HG02763 (cell line): Measurements from ENCODE around the gene HRH4.

Experiments
- ATAC-seq: cut with Tn5 transposase; IDR thresholded peaks from one replicate; pipeline ENCODE4 v1.9.1; 2021; ENCODE audit warnings: mild to moderate bottlenecking, moderate library complexity; ENCODE audit not compliant: unreplicated experiment

The HRH4 gene

DNA sequence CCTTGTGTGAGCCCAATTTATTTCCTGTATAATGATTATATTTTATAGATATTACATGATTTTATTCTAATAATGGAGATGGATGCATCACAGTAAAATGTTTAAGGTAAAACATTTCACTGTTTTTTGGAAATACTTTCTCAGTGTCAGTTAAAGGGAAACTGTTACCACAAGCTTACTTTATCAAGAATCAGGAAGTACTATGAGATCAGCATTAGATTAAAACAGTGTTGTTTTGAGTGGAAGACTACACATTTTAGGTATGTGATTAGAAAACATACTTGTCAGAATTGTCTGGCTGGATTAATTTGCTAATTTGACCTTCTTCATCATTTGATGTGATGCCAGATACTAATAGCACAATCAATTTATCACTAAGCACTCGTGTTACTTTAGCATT is at the start of gene HRH4:
HRH4 (plus strand) TSS at position 250 of the 400 bp plus-strand sequence; CDS start at position 342, 92 bp downstream.
- no peak for ATAC-seq

GRCh38 chr18:24413148-24413547 is 47.3 kb upstream of the HRH4 start:
- no peak for ATAC-seq

GRCh38 chr18:24414349-24415003 is 46.0 kb upstream of the HRH4 start:
- no peak for ATAC-seq

DNA sequence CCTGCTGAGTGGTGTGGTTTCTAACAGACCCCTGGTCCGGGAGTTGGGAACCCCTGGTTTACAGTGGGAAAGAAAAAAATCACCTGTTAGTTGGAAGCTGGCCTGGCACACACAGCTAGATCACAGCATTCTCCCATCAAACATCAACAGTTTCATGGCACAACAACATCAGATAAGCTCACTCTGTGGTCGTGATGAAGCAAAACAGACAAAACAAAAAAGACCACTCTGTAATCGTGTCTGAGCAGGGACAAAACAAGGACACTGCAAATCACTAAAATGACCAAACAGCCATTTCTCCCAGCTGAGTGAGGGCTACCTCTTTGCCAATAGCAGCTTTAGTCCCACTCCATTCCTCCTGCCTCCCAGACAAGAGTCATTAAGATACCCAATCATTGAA is 43.0 kb upstream of the HRH4 start:
- no peak for ATAC-seq

GRCh38 chr18:24420551-24420950 is 39.9 kb upstream of the HRH4 start:
- no peak for ATAC-seq

DNA sequence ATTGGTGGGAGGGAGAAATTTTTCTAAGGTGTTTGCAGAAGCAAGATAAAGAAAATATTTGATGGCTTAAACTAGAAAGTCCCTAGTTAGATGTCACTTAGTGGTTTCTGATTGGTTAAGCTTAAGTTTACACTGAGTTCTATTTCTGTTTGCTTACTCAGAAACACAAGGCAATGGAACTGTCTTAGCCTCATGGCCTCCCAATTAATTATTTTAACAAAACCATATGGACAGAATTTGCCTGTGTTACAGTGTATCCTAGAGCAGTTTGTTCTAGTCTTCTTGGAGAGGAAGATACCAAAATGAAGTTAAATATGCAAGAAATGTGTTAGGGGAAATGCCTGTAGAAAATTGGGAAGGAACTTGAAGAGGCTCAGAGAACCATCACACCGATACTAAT is 38.6 kb upstream of the HRH4 start:
- ATAC-seq, result no peak

DNA sequence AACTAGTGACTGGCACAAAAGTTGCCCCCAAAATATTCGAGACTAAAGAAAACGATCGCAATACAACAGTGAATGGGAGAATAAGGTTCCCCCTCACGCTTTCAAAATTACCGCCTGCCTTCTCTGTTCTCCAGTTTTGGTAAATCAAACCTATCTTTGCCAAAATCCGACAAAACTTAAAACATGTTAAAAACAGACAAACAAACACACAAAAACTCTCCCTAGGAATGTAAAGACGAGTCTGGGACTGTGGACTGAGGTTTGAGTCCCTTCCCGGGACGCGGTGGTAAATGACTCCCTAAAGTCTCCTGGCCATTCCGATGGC is 34.4 kb upstream of the HRH4 start:
- ATAC-seq, result no peak

GRCh38 chr18:24426398-24427294 is 33.8 kb upstream of the HRH4 start, which contains the start of gene IMPACT:
Gene IMPACT (plus strand): TSS chr18:24426670. CDS start chr18:24426757, 87 bp downstream.
- peak; percentile 86 for ATAC-seq

GRCh38 chr18:24427484-24427883 is 33.0 kb upstream of the HRH4 start:
- no peak for ATAC-seq

GRCh38 chr18:24428709-24429108 is 31.7 kb upstream of the HRH4 start:
- ATAC-seq, result no peak

DNA sequence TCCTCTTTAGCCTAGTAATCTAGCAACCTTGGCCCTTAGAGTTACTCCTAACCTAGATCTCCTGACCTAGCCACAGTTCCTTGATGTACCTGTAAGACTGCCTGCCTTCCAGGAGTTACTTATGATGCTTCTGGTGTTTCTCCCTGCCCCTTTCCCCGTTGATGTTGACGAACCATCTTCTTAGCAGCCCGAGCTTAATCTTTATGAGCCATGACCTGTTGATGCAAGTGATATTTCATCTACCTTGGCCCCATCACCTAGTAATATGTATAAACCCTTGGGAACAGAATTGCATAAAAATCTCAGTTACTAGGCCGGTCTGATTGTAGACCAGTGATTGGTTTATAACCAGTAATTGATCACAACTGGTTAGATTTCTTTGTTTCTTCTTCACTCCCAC is 31.2 kb upstream of the HRH4 start:
- no peak for ATAC-seq

DNA sequence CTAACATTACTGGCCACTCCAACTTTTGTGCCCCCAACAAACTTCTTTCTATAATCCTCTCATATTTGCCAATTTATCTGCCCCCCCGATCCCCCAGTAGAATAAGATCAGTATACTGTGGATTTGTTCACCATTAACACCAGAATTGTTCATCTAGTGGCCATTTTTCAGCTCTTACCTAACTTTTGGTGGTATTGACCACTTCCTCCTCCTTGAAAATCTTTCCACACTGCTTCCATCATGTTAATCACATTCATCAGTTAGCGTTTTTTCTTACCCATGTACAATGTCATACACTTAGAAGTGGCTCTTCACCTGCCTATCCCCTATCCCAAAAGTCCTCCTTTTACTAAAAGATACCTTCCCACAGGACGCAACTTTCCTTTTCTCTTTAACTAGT is 27.8 kb upstream of the HRH4 start:
- ATAC-seq, result no peak

GRCh38 chr18:24436939-24437338 is 23.5 kb upstream of the HRH4 start:
- no peak for ATAC-seq

DNA sequence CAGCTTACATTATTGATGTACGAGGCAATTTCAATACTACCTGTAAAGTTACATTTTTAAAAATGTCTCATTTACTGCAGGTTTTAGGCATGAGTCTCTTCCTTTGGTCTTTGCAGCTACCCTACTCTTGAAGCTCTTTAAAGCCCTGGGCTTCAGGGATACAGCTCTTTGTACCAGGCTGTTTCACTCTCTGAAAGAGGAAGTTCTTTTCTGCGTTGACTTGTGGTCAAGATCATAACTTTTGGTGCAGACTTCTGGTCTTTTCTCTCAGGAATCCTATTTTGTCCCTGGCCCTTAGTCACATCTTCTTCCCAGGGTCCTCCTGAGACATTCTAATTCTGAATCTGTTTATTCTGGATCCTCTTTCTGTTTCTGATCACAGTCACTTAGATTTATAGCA is 16.6 kb upstream of the HRH4 start:
- ATAC-seq, result peak; percentile 84

DNA sequence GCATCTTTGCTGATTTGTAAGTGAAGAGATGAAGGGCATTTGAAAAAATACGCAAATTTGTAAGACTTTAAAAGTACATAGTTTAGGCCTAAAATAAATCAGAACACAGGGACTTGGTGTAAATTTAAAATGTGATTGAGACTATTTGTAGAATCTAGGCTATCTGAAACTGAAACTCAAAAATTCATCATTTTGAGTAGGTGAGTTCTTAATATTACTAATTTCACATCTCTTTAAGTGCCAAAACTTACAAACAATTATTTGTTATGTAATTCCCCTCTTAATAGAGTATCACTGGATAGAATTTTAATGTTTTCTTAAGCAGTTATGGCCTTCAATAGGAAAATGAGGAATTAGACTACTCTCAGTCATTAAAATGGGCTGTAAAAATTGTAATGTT is 14.0 kb upstream of the HRH4 start:
- no peak for ATAC-seq

DNA sequence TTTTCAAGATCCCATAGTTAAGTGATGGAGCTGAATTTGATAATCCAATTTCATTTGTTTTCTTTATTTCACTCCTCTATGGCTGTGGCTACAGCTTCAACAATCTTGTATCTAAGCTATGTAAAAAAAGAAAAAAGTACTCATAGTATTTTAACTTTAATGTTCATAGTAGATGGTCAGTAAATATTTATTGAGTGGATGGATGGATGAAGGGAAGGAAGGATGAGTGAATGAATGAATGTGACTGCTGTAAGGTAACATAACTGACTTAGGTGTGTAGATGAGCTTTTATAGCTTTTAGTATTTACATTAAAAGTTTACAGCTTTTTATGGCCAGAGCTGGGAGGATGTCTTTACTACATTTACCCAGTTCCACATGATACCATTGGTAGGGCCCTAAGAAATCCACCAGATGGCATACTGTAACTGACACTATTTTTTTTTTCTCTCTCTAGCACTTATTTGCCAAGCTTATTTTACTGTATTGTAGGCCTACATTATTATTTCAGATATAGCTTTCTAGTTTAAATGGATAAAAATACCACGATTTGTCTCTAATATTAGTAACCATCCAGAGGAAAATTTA is 13.4 kb upstream of the HRH4 start:
- no peak for ATAC-seq

GRCh38 chr18:24447961-24448360 is 12.5 kb upstream of the HRH4 start:
- ATAC-seq, result no peak

GRCh38 chr18:24456549-24456948 is 3.9 kb upstream of the HRH4 start:
- peak; percentile 96 for ATAC-seq

DNA sequence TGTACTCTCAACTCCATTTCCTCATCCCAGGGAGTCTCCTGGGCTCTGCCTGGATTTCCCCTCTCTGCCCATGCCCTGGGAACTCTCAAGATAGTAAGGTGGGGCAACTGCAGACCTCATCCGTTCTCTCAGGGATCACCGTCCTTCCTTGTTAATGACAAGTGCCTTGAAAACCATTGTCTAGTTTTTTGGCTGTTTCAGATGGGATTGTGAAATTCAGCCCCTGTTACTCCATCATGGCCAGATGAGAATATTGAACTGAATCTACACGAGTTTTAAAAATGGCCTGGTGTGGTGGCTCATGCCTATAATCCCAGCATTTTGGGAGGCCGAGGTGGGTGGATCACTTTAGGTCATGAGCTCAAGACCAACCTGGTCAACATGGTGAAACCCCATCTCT is 665 bp upstream of the HRH4 start:
- no peak for ATAC-seq

DNA sequence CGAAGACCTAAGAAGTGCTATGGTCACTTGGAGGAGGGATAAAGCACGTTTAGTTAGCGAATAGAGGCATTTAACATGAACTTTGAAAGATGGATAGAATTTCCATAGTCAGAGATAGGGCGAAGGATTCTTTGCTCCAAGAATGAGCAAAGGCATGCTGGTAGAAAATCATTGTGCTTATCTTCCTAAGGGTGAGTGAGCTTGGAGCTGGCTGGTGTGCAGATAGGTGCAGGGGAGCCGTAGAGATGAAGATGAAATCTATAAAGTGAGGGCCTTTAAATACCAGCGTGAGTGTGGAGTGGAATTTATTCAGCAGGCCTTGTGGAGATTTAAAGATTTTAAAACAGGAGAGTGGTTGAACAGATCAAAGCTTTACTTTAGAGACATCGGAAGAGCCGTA is 1.6 kb downstream of the HRH4 start:
- ATAC-seq, result no peak

DNA sequence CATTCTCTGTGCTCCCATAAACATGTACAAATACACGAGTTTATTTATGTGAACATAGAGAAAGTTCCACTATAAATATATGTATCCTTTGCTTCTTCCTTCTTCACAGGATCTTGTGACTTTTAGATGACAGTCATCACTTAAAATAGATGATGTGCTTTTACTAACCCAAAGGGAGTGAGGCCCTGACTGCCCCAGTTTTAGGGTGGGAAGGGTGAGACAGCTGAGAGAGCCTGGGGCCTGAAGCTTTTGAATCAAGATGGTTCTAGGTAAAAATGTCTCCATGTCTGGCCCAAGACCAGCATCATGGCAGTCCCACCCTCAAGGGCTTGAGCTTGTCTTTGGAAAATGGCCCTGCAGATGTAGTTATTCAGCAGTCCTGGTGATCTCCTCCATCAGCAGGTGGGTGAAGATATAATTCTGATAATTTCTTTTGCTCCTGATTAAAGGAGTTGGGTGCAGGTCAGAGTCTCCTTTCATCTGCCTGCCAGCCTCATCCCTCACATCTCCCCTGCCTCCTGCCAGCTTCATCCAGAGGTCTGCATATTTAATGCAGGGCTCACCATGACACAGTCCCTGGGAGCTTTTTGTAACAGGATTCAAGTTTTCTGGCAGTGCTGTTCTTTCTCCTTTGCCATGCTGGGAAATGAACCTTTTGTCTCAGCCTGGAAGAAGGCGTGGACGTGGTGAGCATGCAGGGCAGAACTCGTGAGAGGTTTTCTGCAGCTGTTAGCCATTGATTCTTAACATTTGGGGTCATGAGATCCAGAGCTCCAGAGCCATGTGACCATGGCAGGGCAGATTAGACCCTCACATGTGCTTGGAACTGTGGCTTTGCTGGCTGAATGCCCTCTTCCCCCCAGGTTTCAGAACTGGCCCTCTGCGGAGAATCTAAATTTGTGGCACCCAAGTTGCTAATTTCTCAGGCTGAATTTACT is 2.7 kb downstream of the HRH4 start:
- ATAC-seq, result no peak
